HG03196 (cell line): ENCODE measurements around the gene PLEKHG4.
A peak's percentile ranks its signal among the peaks of the same experiment; 100 is the strongest.

Source experiments
- ATAC-seq: cut with Tn5 transposase; IDR thresholded peaks from one replicate; pipeline ENCODE4 v1.9.1; 2021; ENCODE audit not compliant: unreplicated experiment

Gene PLEKHG4

GRCh38 chr16:67264277-67264676 lies 15.1 kb upstream of the PLEKHG4 start:
- no peak for ATAC-seq

GRCh38 chr16:67264866-67265265 lies 14.5 kb upstream of the PLEKHG4 start:
- ATAC-seq = no peak

DNA sequence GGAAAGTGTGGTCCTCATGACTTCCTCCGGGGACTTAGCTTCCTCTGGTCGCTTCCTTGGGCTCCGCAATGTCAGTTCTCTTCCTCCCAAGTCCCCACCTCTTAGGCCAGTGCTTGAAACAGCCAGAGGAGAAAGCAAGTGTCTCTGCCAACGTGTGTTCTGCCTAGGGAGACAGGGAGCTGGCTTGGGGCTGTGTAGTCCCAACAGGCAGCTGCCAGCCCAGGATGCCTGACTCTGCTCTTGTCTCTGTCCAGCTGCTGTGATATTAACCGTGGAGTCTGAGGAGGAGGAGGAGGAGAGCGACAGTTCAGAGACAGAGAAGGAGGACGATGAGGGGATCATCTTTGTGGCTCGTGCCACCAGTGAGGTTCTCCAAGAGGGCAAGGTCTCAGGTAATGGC lies 13.5 kb upstream of the PLEKHG4 start:
- ATAC-seq = no peak

DNA sequence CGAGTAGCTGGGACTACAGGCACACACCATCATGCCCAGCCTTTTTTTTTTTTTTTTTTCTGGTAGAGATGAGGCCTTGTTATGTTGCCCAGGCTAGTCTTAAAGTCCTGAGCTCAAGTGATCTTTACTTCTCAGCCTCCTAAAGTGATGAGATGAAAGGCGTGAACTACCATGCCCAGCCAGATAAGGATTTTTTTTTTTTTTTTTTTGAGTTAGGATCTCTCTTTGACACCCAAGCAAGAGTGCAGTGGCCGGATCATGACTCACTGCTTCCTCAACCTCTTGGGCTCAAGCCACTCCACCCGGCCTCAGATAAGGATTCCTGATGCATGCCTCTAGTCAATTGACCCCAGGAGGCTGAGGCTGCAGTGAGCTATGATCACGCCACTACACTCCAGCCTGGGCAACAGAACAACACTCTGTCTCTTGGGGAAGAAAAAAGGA lies 11.2 kb upstream of the PLEKHG4 start:
- ATAC-seq = no peak

GRCh38 chr16:67269766-67270165 lies 9.6 kb upstream of the PLEKHG4 start:
- no peak for ATAC-seq

DNA sequence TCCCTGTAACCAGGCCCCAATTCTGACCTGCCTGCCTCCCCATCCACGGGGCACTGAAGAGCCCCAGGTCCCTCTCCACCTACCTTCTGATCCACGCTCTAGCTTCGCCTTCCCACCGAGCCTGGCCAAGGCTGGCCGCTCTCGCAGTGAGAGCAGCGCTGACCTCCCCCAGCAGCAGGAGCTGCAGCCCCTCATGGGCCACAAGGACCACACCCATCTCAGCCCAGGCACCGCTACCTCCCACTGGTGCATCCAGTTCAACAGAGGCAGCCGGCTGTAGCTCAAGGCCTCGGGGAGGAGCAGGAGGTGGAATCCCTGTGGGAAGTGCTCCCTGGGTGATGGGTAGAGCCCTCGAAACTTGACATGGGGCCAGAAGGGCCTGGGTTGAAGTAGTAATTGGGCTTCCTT lies 8.4 kb upstream of the PLEKHG4 start:
- no peak for ATAC-seq

GRCh38 chr16:67271446-67271845 lies 7.9 kb upstream of the PLEKHG4 start:
- no peak for ATAC-seq

GRCh38 chr16:67275321-67275720 lies 4.0 kb upstream of the PLEKHG4 start:
- no peak for ATAC-seq

DNA sequence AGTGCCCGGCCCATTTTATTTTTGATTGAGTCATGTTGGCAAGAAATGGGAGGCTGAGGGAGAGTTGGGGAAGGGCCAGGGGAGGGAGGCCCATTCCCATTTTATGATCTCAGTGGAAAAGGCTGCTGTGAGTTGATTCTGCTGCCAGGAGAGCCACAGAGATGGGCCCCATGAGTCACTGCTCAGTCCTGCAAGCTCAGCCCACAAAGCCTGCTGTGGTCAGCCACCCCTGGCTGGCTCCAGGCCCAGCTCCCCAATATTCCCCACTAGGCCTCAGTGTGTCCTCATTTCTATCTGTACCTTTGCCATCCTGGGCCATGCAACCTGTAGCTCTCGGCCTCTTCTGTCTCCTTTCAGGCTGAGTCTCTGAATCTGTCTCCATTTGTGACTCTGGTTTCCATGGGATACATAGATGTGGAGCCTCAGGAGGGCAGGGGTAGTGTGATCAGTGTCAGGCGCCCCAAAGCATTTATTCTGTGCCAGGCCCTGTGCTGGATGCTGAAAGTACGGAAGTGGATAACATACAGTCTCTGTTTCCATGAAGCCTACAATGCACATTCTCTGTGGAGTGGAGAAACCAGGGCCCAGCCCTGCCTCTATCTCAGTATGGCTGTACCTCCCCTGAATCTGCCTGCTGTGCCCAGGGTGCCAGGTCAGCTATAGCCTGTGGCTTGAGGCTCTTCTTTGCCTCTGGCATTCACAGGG lies 1.9 kb upstream of the PLEKHG4 start:
- ATAC-seq = no peak

DNA sequence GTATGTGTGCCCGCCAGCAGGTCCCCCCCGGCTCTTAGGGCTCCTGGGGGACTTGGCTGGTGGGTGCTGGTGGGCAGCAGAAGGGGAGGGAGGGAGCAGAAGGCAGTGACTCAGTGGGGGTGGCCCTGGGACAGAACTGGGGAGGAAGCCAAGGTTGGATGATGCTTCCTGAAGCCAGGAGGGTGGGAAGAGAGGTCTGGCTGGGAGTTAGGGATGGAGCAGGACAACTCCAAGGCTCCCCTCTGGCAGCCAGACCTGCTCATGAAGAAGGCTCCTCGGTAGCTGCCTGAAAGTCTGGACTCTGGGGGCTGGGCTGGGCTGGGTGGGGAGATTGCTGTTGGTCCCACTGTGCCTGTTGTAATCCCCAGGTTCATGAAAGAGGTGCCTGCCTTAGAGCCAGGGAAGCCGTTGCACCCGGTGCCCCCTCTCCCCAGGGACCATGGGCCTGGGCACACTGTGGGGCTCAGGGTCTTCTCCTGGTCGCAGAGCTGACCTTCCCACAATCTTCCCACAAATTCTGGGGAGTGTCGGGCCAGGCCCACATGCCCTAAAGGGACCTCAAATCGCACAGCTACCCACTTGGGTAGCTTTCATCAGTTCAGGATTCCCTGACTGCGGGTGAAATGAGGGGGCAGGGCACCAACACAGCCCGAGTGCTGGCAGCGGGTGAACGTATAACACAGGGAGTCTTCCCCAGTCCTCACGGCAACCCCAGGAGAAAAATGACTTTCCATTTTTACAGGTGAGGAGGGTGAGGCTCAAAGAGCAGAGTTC lies 1.1 kb upstream of the PLEKHG4 start:
- ATAC-seq = no peak

DNA sequence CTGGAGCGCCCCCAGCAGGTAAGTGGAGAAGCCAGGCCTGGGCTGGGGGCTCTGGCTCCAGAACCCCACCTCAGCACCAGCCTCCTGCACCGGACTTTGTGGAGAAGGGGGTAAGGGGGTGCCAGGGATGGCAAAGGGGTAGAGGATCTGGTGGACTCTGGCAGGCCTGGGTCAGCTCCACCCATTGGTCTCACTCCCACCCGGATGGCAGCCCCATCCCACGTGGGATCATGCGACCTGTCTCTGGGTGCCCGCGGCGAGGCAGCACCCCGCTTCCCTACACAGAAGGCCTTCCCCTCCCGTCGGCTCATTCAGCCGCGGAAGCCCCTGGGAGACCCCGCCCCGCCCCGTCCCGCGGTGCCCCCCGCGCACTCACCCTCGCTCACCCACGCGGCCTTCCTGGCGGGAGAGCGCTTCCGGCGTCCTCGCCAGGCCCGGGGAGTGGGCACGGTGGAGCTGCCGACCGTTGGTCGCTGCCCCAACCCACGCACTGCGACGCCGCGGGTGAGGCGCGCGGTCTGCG lies 498 bp upstream of the PLEKHG4 start:
- ATAC-seq = peak; percentile 32

GRCh38 chr16:67280090-67281015 lies 1.0 kb downstream of the PLEKHG4 start:
- no peak for ATAC-seq

DNA sequence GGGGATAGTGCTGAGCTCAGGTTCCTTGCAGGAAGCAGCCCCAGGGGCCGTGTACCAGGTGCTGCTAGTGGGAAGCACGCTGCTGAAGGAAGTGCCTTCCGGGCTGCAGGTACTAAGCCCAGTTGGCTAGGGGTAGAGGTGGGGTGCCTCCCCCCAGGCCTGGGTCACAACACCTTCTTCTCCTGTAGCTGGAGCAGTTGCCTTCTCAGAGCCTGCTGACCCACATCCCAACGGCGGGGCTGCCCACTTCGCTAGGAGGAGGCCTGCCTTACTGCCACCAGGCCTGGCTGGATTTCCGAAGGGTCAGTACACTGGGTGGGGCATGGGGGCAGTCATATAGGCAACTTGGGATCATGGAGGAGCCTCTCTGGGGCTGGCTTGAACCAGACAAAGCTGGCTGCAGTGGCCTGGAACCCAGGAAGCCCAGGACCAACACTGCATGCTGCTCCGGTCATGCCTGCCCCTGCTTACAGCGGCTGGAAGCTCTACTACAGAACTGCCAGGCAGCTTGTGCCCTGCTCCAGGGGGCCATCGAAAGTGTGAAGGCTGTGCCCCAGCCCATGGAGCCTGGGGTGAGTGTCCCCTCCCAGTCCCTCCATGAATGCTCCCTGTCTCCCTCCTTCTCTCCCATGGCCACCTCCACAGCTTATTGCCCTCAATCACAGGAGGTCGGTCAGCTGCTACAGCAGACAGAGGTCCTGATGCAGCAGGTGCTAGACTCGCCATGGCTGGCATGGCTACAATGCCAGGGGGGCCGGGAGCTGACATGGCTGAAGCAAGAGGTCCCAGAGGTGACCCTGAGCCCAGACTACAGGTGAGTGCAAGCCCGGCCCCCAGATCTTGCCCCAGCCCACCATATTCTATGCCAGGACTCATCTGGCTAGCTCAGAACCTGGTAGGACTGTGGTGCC lies 2.5 kb downstream of the PLEKHG4 start:
- no peak for ATAC-seq

DNA sequence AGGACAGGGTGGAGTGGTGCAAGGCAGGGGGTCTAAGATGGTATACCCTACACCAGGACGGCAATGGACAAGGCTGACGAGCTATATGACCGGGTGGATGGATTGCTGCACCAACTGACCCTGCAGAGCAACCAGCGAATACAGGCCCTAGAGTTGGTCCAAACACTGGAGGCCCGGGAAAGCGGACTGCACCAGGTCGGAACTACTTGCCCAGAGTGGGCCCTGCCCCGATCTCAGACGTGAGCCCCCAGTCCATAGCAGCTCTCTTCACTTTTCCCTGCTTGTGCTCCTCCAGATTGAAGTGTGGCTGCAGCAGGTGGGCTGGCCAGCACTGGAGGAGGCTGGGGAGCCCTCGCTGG lies 3.1 kb downstream of the PLEKHG4 start:
- ATAC-seq = no peak

DNA sequence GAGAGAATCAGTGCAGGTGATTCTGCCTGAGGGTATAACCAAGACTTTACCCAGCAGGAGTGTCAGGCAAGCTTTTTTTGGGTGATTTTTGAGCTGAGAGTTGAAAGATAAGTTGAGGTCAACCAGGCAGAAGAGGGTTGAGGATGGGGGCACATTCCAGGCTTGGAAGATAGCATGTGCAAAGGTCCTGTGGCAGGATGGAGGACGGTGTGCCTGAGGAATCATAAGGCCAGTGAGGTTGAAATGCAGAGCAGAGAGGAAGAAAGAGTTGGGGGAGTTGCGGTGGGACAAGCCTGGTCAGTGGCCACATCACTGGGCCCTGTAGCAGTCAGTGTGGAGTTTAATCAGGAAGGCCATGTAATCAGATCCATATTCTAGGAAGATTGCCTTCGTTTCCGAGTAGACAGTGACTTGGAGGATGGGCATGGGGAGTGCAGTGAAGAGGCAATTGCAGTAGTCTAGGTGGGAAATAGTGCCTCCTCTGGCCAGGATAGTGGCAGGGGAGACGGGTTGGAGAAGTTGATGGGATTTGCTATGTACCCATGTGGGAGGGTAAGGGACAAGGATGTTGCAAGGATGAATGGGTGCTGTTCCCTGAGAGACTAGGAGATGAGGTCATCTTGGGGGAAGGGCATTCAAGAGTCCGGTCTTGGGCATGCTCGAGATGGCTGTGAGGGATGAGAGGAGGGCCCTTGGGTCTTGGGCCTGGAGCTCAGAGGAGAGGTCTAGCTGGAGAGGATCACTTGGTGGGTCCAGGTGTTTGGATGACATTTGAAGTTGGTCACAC lies 3.9 kb downstream of the PLEKHG4 start:
- no peak for ATAC-seq

DNA sequence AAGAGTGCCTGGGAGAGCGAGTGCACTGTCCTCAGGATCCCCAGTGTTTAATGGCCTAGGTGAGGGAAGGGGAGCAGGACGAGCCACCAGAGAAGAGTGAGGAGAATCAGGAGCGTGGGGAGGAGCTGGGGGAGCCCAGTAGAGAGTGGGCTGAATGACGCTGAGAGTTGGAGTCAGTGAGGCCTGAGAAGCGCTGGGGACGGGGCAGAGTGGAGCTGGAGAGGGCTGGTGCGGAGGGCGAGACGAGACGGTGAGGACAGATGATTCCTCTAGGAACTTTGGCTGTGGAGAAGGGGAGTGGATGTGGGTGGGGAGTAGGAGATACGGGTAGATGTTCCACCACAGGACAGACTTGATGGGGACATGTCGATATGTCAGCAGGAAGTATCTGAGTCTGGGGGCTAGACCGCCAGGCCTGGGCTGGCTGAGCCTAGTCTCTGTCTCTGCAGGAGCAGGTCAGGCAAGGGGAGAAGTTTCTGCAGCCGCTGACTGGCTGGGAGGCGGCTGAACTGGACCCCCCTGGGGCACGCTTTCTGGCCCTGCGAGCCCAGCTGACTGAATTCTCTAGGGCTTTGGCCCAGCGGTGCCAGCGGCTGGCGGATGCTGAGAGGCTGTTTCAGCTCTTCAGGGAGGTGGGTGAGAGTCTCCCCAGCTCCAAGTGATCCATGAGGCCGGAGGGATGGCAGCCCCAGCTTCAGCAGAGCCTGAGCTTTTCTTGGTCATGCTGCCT lies 4.7 kb downstream of the PLEKHG4 start:
- no peak for ATAC-seq

DNA sequence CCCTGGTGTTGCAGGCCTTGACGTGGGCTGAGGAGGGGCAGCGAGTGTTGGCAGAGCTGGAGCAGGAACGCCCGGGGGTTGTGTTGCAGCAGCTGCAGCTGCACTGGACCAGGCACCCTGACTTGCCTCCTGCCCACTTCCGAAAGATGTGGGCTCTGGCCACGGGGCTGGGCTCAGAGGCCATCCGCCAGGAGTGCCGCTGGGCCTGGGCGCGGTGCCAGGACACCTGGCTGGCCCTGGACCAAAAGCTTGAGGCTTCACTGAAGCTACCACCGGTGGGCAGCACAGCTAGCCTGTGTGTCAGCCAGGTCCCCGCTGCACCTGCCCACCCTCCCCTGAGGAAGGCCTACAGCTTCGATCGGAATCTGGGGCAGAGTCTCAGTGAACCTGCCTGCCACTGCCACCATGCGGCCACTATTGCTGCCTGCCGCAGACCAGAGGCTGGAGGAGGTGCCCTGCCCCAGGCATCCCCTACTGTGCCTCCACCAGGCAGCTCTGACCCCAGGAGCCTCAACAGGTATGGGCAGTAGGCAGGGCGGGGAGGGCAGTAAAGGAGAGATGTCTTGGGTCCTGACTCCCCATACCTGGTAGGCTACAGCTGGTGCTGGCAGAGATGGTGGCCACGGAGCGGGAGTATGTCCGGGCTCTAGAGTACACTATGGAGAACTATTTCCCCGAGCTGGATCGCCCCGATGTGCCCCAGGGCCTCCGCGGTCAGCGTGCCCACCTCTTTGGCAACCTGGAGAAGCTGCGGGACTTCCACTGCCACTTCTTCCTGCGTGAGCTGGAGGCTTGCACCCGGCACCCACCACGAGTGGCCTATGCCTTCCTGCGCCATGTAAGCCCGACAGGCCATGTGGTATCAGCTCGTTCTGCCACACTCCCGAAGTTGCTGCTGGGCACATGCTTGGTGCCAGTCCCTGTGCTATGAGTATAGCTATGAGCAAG lies 5.6 kb downstream of the PLEKHG4 start:
- no peak for ATAC-seq
